GM12874 (cell line): ENCODE results near the gene TAAR9.

ENCODE experiments used
- CTCF ChIP-seq: IDR thresholded peaks from 2 replicates; pipeline ENCODE4 v1.5.1; 2011; ENCODE audit warnings: low read depth, mild to moderate bottlenecking, control low read depth, low read length, moderate library complexity; ENCODE audit not compliant: insufficient read depth

TAAR9 gene

GRCh38 chr6:132506869-132507808 is 30.9 kb upstream of the TAAR9 start:
- TF ChIP-seq CTCF, result no peak

GRCh38 chr6:132511210-132511830 is 26.8 kb upstream of the TAAR9 start:
- no peak for TF ChIP-seq CTCF

- no peak for TF ChIP-seq CTCF
Observed at GRCh38 chr6:132511831-132512220, 26.3 kb upstream of the TAAR9 start.

GRCh38 chr6:132512342-132512637 is 25.8 kb upstream of the TAAR9 start:
- no peak for TF ChIP-seq CTCF

- TF ChIP-seq CTCF, result no peak
Observed at GRCh38 chr6:132512638-132513632, 25.1 kb upstream of the TAAR9 start, which contains the start of gene STX7. STX7 (minus strand) TSS chr6:132513116; CDS start chr6:132503530, 9,586 bp downstream.

- TF ChIP-seq CTCF, result no peak
Observed at GRCh38 chr6:132513831-132514545, 24.1 kb upstream of the TAAR9 start.
